A549 (cell line): ENCODE results near the gene GPR63.

ENCODE experiments used
- EP300 ChIP-seq, 2 experiments: fragments of >200 bp; sonication (Bioruptor Twin); formaldehyde crosslinking; IDR thresholded peaks; 2 replicates in 1 of 2; 3 replicates in 1 of 2; pipeline ENCODE4 v1.6.1; 2016 to 2017
- HDAC2 ChIP-seq: fragments of 200-600 bp; sonication (generic); IDR thresholded peaks from 2 replicates; pipeline ENCODE4 v1.6.1; 2016
- MYC ChIP-seq: IDR thresholded peaks from 2 replicates; pipeline ENCODE4 v1.6.1; 2012; ENCODE audit warnings: mild to moderate bottlenecking, inconsistent platforms, low read length, improper control_type of control experiment, borderline replicate concordance
- NFE2L2 ChIP-seq: fragments of 150-350 bp; conservative IDR thresholded peaks from 2 replicates; pipeline ENCODE4 v1.6.1; 2014; ENCODE audit warnings: low read length
- NR3C1 ChIP-seq: fragments of >200 bp; sonication (Bioruptor Twin); formaldehyde crosslinking; IDR thresholded peaks from 3 replicates; pipeline ENCODE4 v1.6.1; 2017
- POLR2A ChIP-seq: IDR thresholded peaks from 2 replicates; pipeline ENCODE4 v1.6.1; 2012; ENCODE audit warnings: mild to moderate bottlenecking, low read length
- RAD21 ChIP-seq, 2 experiments: fragments of >200 bp in 1 of 2; sonication (Bioruptor Twin) in 1 of 2; formaldehyde crosslinking in 1 of 2; IDR thresholded peaks in 1 of 2; conservative IDR thresholded peaks in 1 of 2; 2 replicates in 1 of 2; 3 replicates in 1 of 2; pipeline ENCODE4 v1.6.1; 2012 to 2018; ENCODE audit warnings: inconsistent platforms in 1 of 2
- TF ChIP-seq, protein P1 (sequence below): fragments of >200 bp; sonication (Bioruptor Twin); formaldehyde crosslinking; IDR thresholded peaks from 3 replicates; pipeline ENCODE4 v1.5.1; 2016
- TF ChIP-seq, protein P2 (sequence below): fragments of 200-600 bp; sonication (generic); IDR thresholded peaks from 2 replicates; pipeline ENCODE4 v1.6.1; 2016; ENCODE audit warnings: antibody characterized with exemption, mild to moderate bottlenecking, moderate library complexity

DNA sequence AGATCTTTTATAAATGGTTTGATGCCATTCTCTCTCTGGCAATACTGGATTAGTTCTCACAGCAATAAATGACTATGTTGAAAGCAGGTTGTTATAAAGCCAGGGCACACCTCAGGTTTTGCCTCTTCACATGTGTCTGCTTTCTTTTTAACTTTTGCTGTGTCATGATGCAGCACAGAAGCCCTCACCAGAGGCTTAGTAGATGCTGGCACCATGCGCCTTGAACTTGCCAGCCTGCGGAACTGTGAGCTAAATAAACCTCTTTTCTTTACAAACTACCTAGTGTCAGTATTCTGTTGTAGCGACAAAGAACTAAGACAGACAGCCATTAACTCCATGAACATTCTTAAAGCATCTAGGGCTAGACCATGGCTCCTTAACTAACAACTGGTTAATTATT is 15.3 kb upstream of the GPR63 start:
- TF ChIP-seq, protein P1, sequence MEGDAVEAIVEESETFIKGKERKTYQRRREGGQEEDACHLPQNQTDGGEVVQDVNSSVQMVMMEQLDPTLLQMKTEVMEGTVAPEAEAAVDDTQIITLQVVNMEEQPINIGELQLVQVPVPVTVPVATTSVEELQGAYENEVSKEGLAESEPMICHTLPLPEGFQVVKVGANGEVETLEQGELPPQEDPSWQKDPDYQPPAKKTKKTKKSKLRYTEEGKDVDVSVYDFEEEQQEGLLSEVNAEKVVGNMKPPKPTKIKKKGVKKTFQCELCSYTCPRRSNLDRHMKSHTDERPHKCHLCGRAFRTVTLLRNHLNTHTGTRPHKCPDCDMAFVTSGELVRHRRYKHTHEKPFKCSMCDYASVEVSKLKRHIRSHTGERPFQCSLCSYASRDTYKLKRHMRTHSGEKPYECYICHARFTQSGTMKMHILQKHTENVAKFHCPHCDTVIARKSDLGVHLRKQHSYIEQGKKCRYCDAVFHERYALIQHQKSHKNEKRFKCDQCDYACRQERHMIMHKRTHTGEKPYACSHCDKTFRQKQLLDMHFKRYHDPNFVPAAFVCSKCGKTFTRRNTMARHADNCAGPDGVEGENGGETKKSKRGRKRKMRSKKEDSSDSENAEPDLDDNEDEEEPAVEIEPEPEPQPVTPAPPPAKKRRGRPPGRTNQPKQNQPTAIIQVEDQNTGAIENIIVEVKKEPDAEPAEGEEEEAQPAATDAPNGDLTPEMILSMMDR = no peak
- TF ChIP-seq, protein P2, sequence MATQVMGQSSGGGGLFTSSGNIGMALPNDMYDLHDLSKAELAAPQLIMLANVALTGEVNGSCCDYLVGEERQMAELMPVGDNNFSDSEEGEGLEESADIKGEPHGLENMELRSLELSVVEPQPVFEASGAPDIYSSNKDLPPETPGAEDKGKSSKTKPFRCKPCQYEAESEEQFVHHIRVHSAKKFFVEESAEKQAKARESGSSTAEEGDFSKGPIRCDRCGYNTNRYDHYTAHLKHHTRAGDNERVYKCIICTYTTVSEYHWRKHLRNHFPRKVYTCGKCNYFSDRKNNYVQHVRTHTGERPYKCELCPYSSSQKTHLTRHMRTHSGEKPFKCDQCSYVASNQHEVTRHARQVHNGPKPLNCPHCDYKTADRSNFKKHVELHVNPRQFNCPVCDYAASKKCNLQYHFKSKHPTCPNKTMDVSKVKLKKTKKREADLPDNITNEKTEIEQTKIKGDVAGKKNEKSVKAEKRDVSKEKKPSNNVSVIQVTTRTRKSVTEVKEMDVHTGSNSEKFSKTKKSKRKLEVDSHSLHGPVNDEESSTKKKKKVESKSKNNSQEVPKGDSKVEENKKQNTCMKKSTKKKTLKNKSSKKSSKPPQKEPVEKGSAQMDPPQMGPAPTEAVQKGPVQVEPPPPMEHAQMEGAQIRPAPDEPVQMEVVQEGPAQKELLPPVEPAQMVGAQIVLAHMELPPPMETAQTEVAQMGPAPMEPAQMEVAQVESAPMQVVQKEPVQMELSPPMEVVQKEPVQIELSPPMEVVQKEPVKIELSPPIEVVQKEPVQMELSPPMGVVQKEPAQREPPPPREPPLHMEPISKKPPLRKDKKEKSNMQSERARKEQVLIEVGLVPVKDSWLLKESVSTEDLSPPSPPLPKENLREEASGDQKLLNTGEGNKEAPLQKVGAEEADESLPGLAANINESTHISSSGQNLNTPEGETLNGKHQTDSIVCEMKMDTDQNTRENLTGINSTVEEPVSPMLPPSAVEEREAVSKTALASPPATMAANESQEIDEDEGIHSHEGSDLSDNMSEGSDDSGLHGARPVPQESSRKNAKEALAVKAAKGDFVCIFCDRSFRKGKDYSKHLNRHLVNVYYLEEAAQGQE = no peak
- TF ChIP-seq RAD21 (conservative IDR thresholded peaks at IDR 0.05 in 1 of 2, IDR thresholded peaks at IDR 0.05 in 1 of 2) = no peak
- no peak for TF ChIP-seq NFE2L2
- no peak for TF ChIP-seq EP300 (IDR thresholded peaks at IDR 0.05)
- TF ChIP-seq POLR2A = no peak
- no peak for TF ChIP-seq NR3C1
- TF ChIP-seq HDAC2 = no peak
- TF ChIP-seq MYC = no peak
